GM23248 (cell line): ENCODE measurements around the gene CCND2.

Source experiments
- EZH2 ChIP-seq: fragments of 200-600 bp; sonication (generic); IDR thresholded peaks from 2 replicates; pipeline ENCODE4 v1.6.1; 2018; ENCODE audit warnings: antibody characterized with exemption, mild to moderate bottlenecking; ENCODE audit not compliant: insufficient read depth, poor library complexity, severe bottlenecking
- EZH2phosphoT487 ChIP-seq: fragments of 200-600 bp; sonication (generic); IDR thresholded peaks from 2 replicates; pipeline ENCODE4 v1.6.1; 2018; ENCODE audit warnings: antibody characterized with exemption, moderate library complexity, mild to moderate bottlenecking, low read depth; ENCODE audit not compliant: insufficient read depth

GRCh38 chr12:4293966-4294505 is 20.5 kb downstream of the CCND2 start:
- TF ChIP-seq EZH2: no peak
- TF ChIP-seq EZH2phosphoT487: no peak
